SK-N-MC (cell line): ENCODE data around the gene EPB41L4B.

Experiments
- EZH2 ChIP-seq: fragments of 200-600 bp; sonication (generic); IDR thresholded peaks from one replicate; pipeline ENCODE4 v1.6.1; 2017; ENCODE audit warnings: antibody characterized with exemption
- POLR2AphosphoS5 ChIP-seq: IDR thresholded peaks from 2 replicates; pipeline ENCODE4 v1.6.1; 2012; ENCODE audit warnings: mild to moderate bottlenecking, low read depth, low read length, borderline replicate concordance

- TF ChIP-seq POLR2AphosphoS5 (no peak), EZH2 (no peak)
These were observed 5.2 kb downstream of the EPB41L4B start for GRCh38 chr9:109315480-109316206.
